Activated T-helper 9 cell treated with anti-CD3 and anti-CD28 coated beads, Interleukin-2, amount 50 U/mL, for 16 hours (primary cell): ENCODE measurements around the gene NLRP5.
"Not testable (repeated sequence)": the region's sequence is repeated elsewhere in the genome, so short reads cannot be mapped to it uniquely, and the experiment has no call there.

Experiments used
- DNase-seq: peaks from one replicate; pipeline ENCODE4 v3.0.0-alpha.2; 2020; ENCODE audit warnings: low read depth

NLRP5 gene

GRCh38 chr19:56076498-56076897 is 89.9 kb downstream of the NLRP5 start:
- no peak for DNase-seq

- no peak for DNase-seq
Measured at GRCh38 chr19:56079609-56080008, 93.0 kb downstream of the NLRP5 start.

GRCh38 chr19:56080669-56081401 is 94.3 kb downstream of the NLRP5 start:
- DNase-seq, result peak; percentile 52

DNA sequence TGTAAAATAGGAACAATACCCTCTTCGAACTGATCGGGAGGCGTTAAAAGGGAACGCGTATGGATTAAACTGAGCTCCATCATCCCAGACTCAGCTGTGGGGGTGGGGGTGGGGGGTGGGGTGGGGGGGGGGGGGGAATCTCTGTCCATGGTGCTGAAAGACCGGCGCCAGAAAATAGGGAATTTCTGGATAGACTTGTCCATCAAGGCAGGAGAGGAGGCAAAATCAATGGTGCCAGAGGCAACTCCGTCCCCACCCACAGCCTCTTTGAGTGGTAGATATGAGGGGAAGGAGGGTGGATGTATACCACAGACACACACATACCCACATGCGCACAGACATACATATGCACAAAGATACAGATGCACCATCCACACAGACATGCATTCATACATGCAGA is 97.1 kb downstream of the NLRP5 start:
- no peak for DNase-seq

GRCh38 chr19:56084835-56085536 is 98.4 kb downstream of the NLRP5 start:
- DNase-seq, result no peak

DNA sequence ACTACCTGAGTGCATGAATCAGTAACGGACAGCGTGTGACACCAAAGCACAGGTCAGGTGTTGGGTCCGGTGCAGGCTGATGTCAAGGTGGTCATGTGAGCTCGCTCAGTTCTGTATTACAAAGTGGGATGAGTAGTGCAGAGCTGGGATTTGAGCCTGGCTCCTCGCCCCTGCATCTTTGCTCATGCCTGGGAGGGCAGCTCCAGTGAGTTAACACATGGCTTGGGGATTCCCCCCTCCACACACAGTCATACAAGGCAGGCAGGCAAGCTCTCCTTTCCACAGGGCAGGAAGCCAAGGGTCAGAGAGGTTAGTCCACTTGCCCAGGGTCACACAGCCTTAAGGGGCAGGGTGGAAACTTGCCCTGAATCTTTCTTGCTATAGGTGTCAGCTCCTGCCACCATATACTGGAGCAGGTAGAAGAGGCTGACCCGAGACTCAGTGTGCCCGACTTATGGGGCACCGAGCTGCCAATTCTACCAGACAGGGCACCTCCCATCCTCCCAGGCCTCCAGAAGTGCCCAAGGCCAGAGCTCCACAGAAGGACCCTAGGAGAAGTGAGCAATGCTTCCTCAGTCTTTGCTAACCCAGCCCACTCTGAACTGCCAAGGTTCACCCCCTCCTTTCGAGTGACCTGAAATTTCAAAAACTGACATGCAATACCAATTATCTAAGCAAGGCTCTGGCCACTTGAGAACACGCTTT is 99.1 kb downstream of the NLRP5 start:
- no peak for DNase-seq

- no peak for DNase-seq
Measured at GRCh38 chr19:56086671-56087430, 100.3 kb downstream of the NLRP5 start.

DNA sequence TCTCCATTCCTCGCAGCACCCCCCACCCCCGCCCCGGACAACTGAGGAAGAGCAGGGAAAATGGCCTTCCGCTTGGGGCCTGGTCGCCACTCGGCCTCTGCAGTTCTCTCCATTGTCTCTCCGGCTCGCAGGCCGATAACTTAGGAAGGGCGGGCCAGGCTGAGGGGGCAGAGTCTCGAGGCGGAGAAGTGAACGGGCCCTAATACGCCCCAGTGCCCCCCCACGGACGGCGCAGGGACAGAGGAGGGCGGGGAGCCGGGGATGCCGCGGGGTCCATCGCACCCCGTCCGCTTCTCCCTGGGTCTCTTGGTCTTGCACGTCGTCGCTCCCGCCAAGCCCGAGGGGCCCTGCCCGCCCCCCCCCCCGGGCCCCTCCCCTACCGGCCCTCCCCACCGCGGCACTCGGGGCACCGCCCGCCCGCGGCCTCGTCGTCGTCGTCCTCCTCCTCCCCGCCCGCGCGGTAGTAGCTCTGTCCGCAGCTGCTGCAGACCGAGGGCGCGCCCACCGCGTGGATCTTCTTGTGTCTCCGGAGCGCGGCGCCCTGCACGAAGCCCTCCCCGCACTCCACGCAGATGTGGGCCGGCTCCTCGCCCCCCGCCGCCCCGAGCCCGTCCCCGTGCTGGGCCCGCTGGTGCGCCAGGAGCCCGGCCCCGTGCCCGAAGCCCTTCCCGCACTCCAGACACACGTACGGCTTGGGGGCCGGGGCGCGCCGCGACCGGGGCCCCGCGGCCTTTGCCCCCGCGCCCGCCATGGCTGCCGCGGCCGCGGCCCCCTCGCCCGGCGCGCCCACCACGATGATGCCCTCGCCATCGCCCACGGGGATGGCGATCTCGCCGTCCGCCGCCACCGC is 101.3 kb downstream of the NLRP5 start:
- no peak for DNase-seq

DNA sequence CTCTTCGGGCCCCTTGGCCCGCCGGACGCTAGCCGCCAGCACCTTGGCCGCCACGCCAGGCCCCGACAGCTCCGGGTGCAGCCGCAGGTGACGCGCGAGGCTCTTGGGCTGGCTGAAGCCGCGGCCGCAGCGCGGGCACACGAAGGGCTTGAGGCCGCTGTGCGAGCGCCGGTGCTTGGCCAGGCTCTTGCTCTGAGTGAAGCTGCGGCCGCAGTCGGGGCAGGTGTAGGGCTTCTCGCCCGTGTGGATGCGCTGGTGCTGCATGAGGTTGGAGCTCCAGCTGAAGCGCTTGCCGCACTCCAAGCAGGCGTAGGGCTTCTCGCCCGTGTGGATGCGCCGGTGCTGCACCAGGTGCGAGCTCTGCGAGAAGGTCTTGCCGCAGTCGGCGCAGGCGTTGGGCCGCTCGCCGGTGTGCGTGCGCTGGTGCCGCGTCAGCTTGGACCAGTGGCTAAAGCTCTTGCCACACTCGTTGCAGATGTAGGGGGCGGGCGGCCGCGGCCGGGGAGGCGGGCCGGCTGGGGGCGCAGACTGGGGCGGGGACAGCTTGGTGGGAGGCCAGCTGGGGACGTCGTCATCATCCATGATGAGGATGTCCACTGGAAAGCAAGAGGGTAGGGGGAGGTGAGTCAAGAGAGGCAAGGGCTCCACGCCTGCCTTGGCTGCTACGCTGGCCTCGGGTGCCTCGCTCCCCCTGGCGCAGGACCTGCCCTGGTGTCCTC is 102.1 kb downstream of the NLRP5 start:
- no peak for DNase-seq

DNA sequence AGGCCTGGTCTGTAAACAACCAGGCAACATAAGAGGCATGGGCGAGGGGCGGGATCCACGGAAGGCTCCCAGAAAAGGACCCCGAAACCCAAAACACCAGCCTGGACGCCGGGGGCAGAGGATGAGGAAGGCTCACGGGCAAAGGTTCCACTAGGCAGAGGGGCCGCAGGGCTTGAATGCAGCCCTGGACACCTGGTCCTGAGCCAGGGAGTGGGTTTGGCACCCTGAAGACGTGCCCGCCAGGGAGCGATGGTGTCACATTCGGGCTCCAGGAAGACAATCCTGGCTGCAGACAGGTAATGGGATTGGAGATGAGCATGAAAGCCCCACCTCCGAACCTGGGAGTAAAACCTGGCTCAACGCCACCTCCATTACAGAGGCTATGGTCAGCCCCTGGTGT is 102.8 kb downstream of the NLRP5 start:
- DNase-seq, result no peak

DNA sequence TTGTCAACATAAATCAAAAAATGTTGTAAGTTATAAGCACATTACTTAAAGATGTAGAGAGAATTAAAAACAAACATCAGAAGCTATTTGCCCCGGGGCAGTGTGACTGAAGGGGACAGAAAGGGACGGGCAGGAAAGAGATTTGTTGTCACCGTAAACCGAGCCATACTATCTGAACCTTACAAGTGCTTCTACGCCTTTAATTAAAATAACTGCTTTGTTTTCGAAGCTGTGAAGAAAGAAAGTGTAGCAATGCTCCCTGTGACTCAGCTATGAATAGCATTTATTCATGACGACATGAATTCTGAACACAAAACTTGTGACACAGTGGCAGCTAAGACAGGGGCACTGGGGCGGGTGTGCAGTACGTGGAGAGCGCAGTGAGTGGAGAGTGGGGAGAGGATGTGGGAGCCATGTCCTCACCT is 104.5 kb downstream of the NLRP5 start:
- DNase-seq, result no peak

DNA sequence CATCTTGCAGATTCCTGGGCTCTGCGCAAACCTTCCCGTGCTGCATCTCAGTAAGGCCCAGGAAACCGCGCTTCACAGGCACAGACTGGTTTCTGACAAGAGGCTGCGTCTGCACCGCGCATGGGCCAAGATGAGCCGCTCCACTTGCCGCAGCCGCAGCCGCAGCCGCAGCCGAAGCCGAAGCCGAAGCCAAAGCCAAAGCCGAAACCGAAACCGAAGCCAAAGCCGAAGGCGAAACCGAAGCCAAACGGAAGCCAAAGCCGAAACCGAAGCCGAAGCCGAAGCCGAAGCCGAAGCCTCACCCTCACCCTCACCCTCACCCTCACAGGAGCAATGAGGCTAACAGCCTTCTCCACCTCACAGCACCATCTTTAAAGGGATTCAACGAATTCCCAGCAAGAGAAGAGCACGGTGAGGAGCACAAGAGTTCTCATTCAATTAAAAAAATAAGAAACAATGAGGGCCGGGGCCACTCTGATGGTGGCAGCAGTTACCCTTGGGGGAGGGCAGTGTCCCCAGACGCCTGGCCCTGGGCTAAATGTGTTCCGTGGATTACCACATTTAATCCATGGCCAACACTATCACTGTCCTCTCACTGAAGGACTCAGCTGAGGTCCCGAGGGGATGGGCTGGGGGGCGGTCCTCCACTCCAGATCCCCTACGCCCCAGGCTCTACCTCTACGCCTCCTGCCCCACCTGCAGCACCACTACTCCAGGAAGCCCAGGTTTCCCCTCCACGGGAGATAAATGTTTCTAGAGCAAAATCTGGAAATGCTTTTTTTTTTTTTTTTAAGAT is 105.4 kb downstream of the NLRP5 start:
- no peak for DNase-seq

DNA sequence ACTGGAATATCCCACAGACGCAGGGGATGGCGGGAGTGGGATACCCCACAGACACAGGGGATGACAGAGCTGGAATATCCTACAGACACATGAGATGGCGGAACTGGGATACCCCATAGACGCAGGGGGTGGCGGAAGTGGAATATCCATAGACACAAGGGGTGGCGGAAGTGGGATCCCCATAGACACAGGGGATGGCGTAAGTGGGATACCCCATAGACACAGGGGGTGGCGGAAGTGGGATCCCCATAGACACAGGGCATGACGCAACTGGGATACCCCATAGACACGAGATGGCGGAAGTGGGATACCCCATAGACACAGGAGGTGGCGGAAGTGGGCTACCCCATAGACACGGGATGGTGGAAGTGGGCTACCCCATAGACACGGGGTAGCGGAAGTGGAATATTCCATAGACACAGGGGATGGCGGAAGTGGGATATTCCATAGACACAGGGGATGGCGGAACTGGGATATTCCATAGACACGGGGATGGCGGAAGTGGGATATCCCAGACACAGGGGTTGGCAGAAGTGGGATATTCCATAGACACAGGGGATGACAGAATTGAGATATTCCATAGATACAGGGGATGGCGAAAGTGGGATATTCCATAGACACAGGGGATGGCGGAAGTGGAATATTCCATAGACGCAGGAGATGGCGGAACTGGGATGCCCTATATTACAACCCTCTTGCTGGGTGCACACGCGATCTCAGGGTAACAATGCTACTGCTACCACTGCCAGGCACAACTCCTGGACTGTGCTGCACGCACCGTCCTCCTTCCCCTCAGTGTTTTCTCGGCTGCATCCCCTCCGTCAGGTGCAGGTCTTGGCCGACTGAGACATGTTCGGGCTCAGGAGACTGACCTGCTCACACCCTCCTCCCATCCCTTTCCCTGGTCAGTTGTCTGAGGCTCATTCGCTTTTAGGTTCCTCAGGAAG is 106.4 kb downstream of the NLRP5 start:
- DNase-seq, result no peak

GRCh38 chr19:56094449-56094848 is 107.9 kb downstream of the NLRP5 start:
- DNase-seq, result no peak

DNA sequence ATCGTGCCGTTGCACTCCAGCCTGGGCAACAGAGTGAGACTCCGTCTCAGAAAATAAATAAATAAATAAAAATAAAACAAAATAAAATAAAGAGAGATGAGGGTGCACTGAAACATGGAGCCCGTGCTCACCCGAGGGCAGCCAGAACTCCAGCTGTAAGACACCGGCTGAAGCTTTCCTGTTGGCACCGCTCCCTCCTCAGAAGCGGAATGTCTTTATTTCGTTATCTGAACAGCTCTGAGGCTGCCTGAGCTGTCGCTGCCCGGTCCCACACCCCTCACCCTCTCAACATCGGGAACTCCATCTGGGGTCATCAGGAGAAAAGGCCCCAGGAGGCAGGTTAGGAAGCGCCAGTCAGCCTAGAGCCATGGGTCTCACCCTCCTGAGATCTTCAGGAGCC is 110.1 kb downstream of the NLRP5 start:
- no peak for DNase-seq

DNA sequence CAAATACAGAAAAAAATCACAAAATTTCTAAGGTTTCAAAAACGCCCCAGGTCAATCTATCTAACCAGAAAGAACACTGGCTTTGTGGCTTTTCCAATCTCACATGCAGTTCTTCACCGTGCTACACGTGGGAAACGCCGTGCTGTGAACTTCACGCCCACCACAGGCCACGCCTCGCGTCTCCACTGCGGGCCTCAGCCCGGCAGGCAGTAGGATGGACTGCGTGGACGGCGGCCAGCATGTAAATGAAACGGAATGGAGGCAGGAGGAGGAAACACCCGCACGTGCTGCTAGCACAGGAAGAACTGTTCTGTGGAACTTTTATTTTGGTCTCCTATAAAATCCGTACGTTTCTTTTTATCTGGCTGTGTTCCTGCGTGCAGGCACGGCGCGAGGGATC is 110.7 kb downstream of the NLRP5 start:
- DNase-seq, result no peak

- DNase-seq, result no peak
Measured at GRCh38 chr19:56097776-56098175, 111.2 kb downstream of the NLRP5 start.

- DNase-seq, result not testable (repeated sequence)
Measured at GRCh38 chr19:56098237-56098636, 111.7 kb downstream of the NLRP5 start.
